GM12878 (cell line): Measurements from ENCODE around the gene SLC39A1. TPM values are rescaled to one million over a fixed set of nuclear protein-coding genes. Genes with fewer than 3 reads are reported as not detected.

Experiments used
- ATAC-seq: fragments of 200-7000 bp; cut with Tn5 transposase; 3 replicates; pipeline ENCODE4 v1.9.1; 2020; ENCODE audit warnings: mild to moderate bottlenecking, moderate library complexity
- BruUV-seq: library from RNA; stranded (reverse); fragments of 400-500 nt; replicated peaks from 2 replicates; lab custom pipeline; 2021; lab: Mats Ljungman, UMichigan
- CTCF ChIA-PET: fragments of 300-600 bp; sonication (Branson Sonifier 250); formaldehyde crosslinking; extraction: SDS; loops from one replicate; lab custom pipeline; 2021; ENCODE audit warnings: inconsistent platforms; lab: Yijun Ruan, JAX
- POLR2A ChIA-PET: fragments of 350-600 bp; formaldehyde crosslinking; extraction: SDS; loops from one replicate; lab custom pipeline; 2021; ENCODE audit warnings: inconsistent platforms; lab: Charles Lee
- RAD21 ChIA-PET: fragments of 300-600 bp; sonication (Branson Sonifier 250); formaldehyde crosslinking; loops from one replicate; lab custom pipeline; 2023; ENCODE audit warnings: antibody characterized with exemption; ENCODE audit not compliant: unreplicated experiment; lab: Charles Lee
- SMC1A ChIA-PET: fragments of 300-600 bp; sonication (Branson Sonifier 250); formaldehyde crosslinking; loops from one replicate; lab custom pipeline; 2023; ENCODE audit not compliant: unreplicated experiment, uncharacterized antibody; lab: Charles Lee
- DNase-seq: peaks from one replicate; pipeline ENCODE4 v3.0.0-alpha.2; 2011; ENCODE audit warnings: low read depth, low spot score
- FAIRE-seq: peaks from 3 replicates; lab custom pipeline; 2011; peaks lifted over from hg19 to GRCh38; lab: Jason Lieb, UNC
- H2AFZ ChIP-seq: 2 replicates; pipeline ENCODE4 v1.6.0; 2011; ENCODE audit warnings: low read depth, low read length, control low read depth; ENCODE audit not compliant: control insufficient read depth
- H3K27ac ChIP-seq: 2 replicates; pipeline ENCODE4 v1.5.1; 2011; ENCODE audit warnings: control low read depth; ENCODE audit not compliant: control insufficient read depth, insufficient read depth
- H3K27me3 ChIP-seq, 2 experiments: replicated peaks in 1 of 2; 2 replicates each; pipeline versions ENCODE4 v1.6.0 to v1.6.1; 2011; ENCODE audit warnings: low read length in 1 of 2; ENCODE audit not compliant: control insufficient read depth in 2 of 2, insufficient read depth in 2 of 2
- H3K36me3 ChIP-seq, 2 experiments: 2 replicates each; pipeline ENCODE4 v1.5.1; 2011; ENCODE audit warnings: low read length in 1 of 2; ENCODE audit not compliant: control insufficient read depth in 2 of 2, insufficient read depth in 2 of 2
- H3K4me1 ChIP-seq: 2 replicates; pipeline ENCODE4 v1.6.1; 2011; ENCODE audit warnings: mild to moderate bottlenecking, low read length, moderate library complexity, mixed read lengths; ENCODE audit not compliant: control insufficient read depth, insufficient read depth
- H3K4me2 ChIP-seq: 2 replicates; pipeline ENCODE4 v1.6.0; 2011; ENCODE audit warnings: control low read depth; ENCODE audit not compliant: control insufficient read depth, insufficient read depth
- H3K4me3 ChIP-seq: fragments of 200-600 bp; sonication (generic); 2 replicates; pipeline ENCODE4 v1.5.1; 2016
- H3K79me2 ChIP-seq: 2 replicates; pipeline ENCODE4 v1.6.0; 2011; ENCODE audit warnings: low read length; ENCODE audit not compliant: control insufficient read depth, insufficient read depth
- H3K9ac ChIP-seq: 2 replicates; pipeline ENCODE4 v1.8.0; 2011; ENCODE audit warnings: low read length, control low read depth, mixed read lengths; ENCODE audit not compliant: control insufficient read depth, insufficient read depth
- H3K9me3 ChIP-seq: replicated peaks from 3 replicates; pipeline ENCODE4 v1.5.1; 2011; ENCODE audit warnings: mild to moderate bottlenecking, low read length; ENCODE audit not compliant: control insufficient read depth, insufficient read depth
- H4K20me1 ChIP-seq: 2 replicates; pipeline ENCODE4 v1.6.0; 2011; ENCODE audit not compliant: control insufficient read depth, insufficient read depth
- ATF2 ChIP-seq: IDR thresholded peaks from 2 replicates; pipeline ENCODE4 v1.6.1; 2012; ENCODE audit warnings: low read length, inconsistent platforms
- CUX1 ChIP-seq: IDR thresholded peaks from 2 replicates; pipeline ENCODE4 v1.6.1; 2012; ENCODE audit warnings: improper control_type of control experiment, low read depth, low read length; ENCODE audit not compliant: insufficient replicate concordance
- IKZF2 ChIP-seq, 2 experiments: fragments of 450-650 bp; IDR thresholded peaks; 2 replicates each; pipeline ENCODE4 v1.6.1; 2017; ENCODE audit warnings: mild to moderate bottlenecking in 2 of 2, moderate library complexity in 2 of 2
- MLLT1 ChIP-seq: fragments of 450-650 bp; IDR thresholded peaks from 2 replicates; pipeline ENCODE4 v1.6.1; 2016; ENCODE audit warnings: mild to moderate bottlenecking
- PKNOX1 ChIP-seq: fragments of 450-650 bp; IDR thresholded peaks from 2 replicates; pipeline ENCODE4 v1.6.1; 2016; ENCODE audit warnings: mild to moderate bottlenecking
- POLR2AphosphoS5 ChIP-seq: IDR thresholded peaks from 2 replicates; pipeline ENCODE4 v1.6.1; 2011; ENCODE audit warnings: mild to moderate bottlenecking, low read length, inconsistent platforms
- ZNF217 ChIP-seq: fragments of 450-650 bp; IDR thresholded peaks from 2 replicates; pipeline ENCODE4 v1.6.1; 2017; ENCODE audit warnings: antibody characterized with exemption, mild to moderate bottlenecking
- WGBS: methylation state at CpG from one replicate; pipeline ENCODE4 v1.1.6; 2016; ENCODE audit warnings: low lambda C conversion rate; ENCODE audit not compliant: insufficient replicate concordance, insufficient coverage; ENCODE audit errors: missing lambda C conversion rate; 5-methylcytosine and 5-hydroxymethylcytosine counted together
- in situ Hi-C: fragments of 300-500 bp; cut with MboI; formaldehyde crosslinking; loops from 9 replicates; pipeline ENCODE4 v1.14.3; 2018; ENCODE audit warnings: mixed read lengths
- intact Hi-C: fragments of 100-400 bp; cut with micrococcal nuclease; formaldehyde crosslinking; loops from one replicate; pipeline ENCODE4 v1.14.2; 2022; ENCODE audit not compliant: unreplicated experiment
- polyA plus RNA-seq, 11 experiments: library from polyadenylated mRNA; depleted of rRNA in 4 of 11; unstranded in 6 of 11; stranded (reverse) in 5 of 11; fragments of >200 nt; fragmentation: Nextera tagmentation in 4 of 11; fragmentation: Illumina TruSeq in 1 of 11; extraction: Ambion mirVana in 4 of 11; extraction: Trizol in 1 of 11; gene quantifications; 1 replicate in 1 of 11; 2 replicates in 10 of 11; pipeline versions ENCODE4 v1.2.1 to v1.2.3, GENCODE V29; 2011 to 2016; ENCODE audit warnings: inconsistent platforms in 2 of 11, missing spikeins in 2 of 11, low read depth in 1 of 11
- total RNA-seq, 4 experiments: library from RNA; depleted of rRNA in 3 of 4; stranded (reverse); fragments of >200 nt in 3 of 4; fragmentation: Illumina TruSeq in 1 of 4; extraction: Trizol in 1 of 4; gene quantifications; 2 replicates each; pipeline versions ENCODE4 v1.2.1 to v1.2.3, GENCODE V29; 2013 to 2021

The SLC39A1 gene
- total and polyA plus RNA-seq, 10 of the 15 experiments (the other 5 are each of a cell fraction or from before 2014, with no cell fraction given), result 8.8 to 98.6 (median 72.4) TPM

GRCh38 chr1:153987621-153988020 lies 24.3 kb upstream of the SLC39A1 start (continued):
- TF ChIP-seq ATF2, result no peak

DNA sequence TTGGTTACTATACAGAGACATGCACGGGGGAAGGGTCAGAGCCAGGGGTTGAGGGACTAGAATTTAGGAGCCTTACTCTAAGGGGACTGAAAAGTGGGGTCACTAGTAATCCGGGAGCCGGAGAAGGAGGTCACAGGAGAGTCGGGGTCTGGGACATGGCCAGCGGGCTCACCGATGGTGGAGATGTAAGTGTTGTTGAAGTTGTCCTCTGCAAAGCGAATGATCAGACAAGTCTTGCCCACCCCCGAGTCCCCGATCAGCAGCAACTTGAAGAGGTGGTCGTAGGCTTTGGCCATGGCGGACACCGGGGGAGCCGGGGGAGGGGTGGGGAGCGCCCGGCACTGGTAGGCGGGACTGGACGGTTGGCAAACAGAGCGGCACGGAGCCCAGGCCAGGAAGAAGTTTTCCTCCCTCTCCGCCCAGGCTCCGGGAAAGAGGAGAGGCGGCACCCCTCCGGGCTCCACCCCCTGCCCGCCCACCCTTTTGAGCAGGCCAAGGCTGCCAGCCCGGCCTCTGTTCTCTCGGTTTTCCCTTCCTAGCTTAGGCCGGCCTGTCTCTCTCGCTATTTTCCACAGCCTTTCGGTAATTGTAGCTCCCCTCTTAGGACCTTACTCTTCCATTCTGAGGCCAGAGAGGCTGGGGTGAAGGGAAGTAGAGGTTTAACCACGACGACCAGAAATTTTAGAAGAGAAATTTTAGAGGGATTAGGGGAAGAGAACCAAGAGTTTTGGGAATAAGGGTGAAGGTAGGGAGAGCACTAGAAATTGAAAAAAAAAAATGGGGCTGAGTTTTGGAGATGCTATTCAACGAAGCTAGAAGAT lies 22.8 kb upstream of the SLC39A1 start, which contains the start of gene RAB13:
Gene RAB13 (minus strand): TSS at position 399 of the 821 bp plus-strand sequence. CDS start 103 bp downstream, at position 296.
- intact Hi-C loops (loop anchor here (1.0 to 2.0 kb wide), 5 partner anchors 63 to 315 kb away; partner anchors contain the start of genes GATAD2B, ILF2 and NPR1), in situ Hi-C loops (loop anchor here (5.0 to 10.0 kb wide), 2 partner anchors 191 to 309 kb away; partner anchors contain the start of gene NPR1)
- Histone ChIP-seq H3K27me3 (no peaks in the 10 kb centered on the region), H3K9me3 (no peaks in the 10 kb centered on the region), H3K36me3 (no peaks in the 10 kb centered on the region), H3K4me2 (peak within 1 kb of the TSS; percentile 51), H3K4me1 (peaks cover 5% of the 10 kb centered on the region), H3K27ac (no peak within 1 kb of the TSS; the same call in 1 of the 2 replicates), H3K79me2 (peaks cover 7% of the 10 kb centered on the region), H3K9ac (peak within 1 kb of the TSS; percentile 60), H3K4me3 (peak within 1 kb of the TSS; percentile 80), H4K20me1 (no peaks in the 10 kb centered on the region), H2AFZ (peak within 1 kb of the TSS; percentile 89)
- ChIA-PET SMC1A (interaction anchor here (0.5 to 5.2 kb wide), 41 partner anchors 8 to 475 kb away, joined by 3 to 46 read pairs (median 4); partner anchors contain the start of genes CREB3L4, DENND4B, GATAD2B and INTS3), POLR2A (interaction anchor here (0.6 to 2.7 kb wide), 13 partner anchors 9 to 415 kb away, joined by 3 to 21 read pairs (median 4); partner anchors contain the start of genes CREB3L4, JTB, SLC27A3 and SLC39A1), CTCF (interaction anchor here (0.6 to 6.6 kb wide), 48 partner anchors 8 to 643 kb away, joined by 3 to 85 read pairs (median 6); partner anchors contain the start of genes CREB3L4, DENND4B, GATAD2B and JTB), RAD21 (interaction anchor here (0.7 to 5.7 kb wide), 37 partner anchors 9 to 414 kb away, joined by 3 to 42 read pairs (median 4); partner anchors contain the start of genes CHTOP, CREB3L4, DENND4B and GATAD2B)
- FAIRE-seq (no peak), ATAC-seq (peak; percentile 30), DNase-seq (no peak)
- no TSS peak for BruUV-seq
- WGBS, result 13% methylated on average over 14 of the region's 32 CpGs
- TF ChIP-seq IKZF2 (IDR thresholded peaks at IDR 0.05) (peak in 1 of 2 experiments; percentile 8; a peak in 1 of 4 replicates), ZNF217 (no peak), MLLT1 (peak; percentile 8; the same call in 1 of the 2 replicates), POLR2AphosphoS5 (no peak), PKNOX1 (no peak), CUX1 (no peak), ATF2 (no peak)
